Activated CD8-positive, alpha-beta T cell treated with anti-CD3 and anti-CD28 coated beads for 36 hours (primary cell): ENCODE results near the gene XPO1. TPM values are rescaled to one million over a fixed set of nuclear protein-coding genes. Genes with fewer than 3 reads are reported as not detected.

Experiments used
- ATAC-seq: fragments of 200-7000 bp; cut with Tn5 transposase; one replicate; pipeline ENCODE4 v1.10.0; 2021; ENCODE audit warnings: mild to moderate bottlenecking, moderate library complexity
- CTCF ChIA-PET: fragments of 350-600 bp; sonication (Branson Sonifier 250); formaldehyde crosslinking; loops from one replicate; lab custom pipeline; 2021; ENCODE audit warnings: antibody characterized with exemption; lab: Charles Lee
- POLR2A ChIA-PET: fragments of 350-600 bp; sonication (Branson Sonifier 250); formaldehyde crosslinking; loops from one replicate; lab custom pipeline; 2021; ENCODE audit warnings: antibody characterized with exemption; lab: Charles Lee
- DNase-seq: peaks from one replicate; pipeline ENCODE4 v3.0.0-alpha.2; 2020
- H3K27ac Mint-ChIP-seq: one replicate; pipeline ENCODE4 v1.8.0; 2021; ENCODE audit warnings: mild to moderate bottlenecking, mixed read lengths
- H3K27me3 Mint-ChIP-seq: one replicate; pipeline ENCODE4 v1.8.0; 2021; ENCODE audit warnings: mixed read lengths
- H3K36me3 Mint-ChIP-seq: one replicate; pipeline ENCODE4 v1.8.0; 2021; ENCODE audit warnings: low read depth, mixed read lengths
- H3K4me1 Mint-ChIP-seq: one replicate; pipeline ENCODE4 v1.8.0; 2021; ENCODE audit warnings: low read depth, mixed read lengths
- H3K4me3 Mint-ChIP-seq: one replicate; pipeline ENCODE4 v1.8.0; 2021; ENCODE audit warnings: mild to moderate bottlenecking, moderate library complexity, mixed read lengths
- H3K9me3 Mint-ChIP-seq: one replicate; pipeline ENCODE4 v1.8.0; 2021; ENCODE audit warnings: mixed read lengths
- CTCF ChIP-seq: fragments of 200-600 bp; IDR thresholded peaks from one replicate; pipeline ENCODE4 v1.8.0; 2022; ENCODE audit warnings: antibody characterized with exemption, mild to moderate bottlenecking
- intact Hi-C: fragments of 100-400 bp; cut with micrococcal nuclease; formaldehyde crosslinking; loops from one replicate; pipeline ENCODE4 v1.10.0; 2022
- total RNA-seq, 2 experiments: library from RNA; stranded (reverse); gene quantifications; one replicate each; pipeline ENCODE4 v1.2.3, GENCODE V29; 2021

Gene XPO1
- total RNA-seq, 2 experiments from 2014 or later, result 208 to 221 TPM

- Mint-ChIP-seq H3K4me3 (peak overlapping the region; percentile 83), H3K9me3 (no peaks in the 10 kb centered on the region), H3K27ac (peak overlapping the region; percentile 100), H3K27me3 (no peaks in the 10 kb centered on the region), H3K4me1 (peaks cover 21% of the 10 kb centered on the region), H3K36me3 (peaks cover 26% of the 10 kb centered on the region)
- no peak for TF ChIP-seq CTCF
- intact Hi-C loops, result loop anchor here (5.0 kb wide), 2 partner anchors 67 to 658 kb away; partner anchors contain the start of genes B3GNT2 and USP34
- CTCF ChIA-PET, result interaction anchor here (1.6 to 1.7 kb wide), 2 partner anchors 11 to 119 kb away, joined by 6 read pairs; no protein-coding TSS in a partner anchor
- ATAC-seq (no peak), DNase-seq (peak; percentile 83)
- POLR2A ChIA-PET, result interaction anchor here (0.7 to 2.0 kb wide), 11 partner anchors 10 to 658 kb away, joined by 3 to 9 read pairs (median 4); partner anchors contain the start of gene USP34
These were observed 864 bp upstream of the XPO1 start for GRCh38 chr2:61538920-61539520.

GRCh38 chr2:61537950-61538199 is 281 bp downstream of the XPO1 start:
- H3K9me3 Mint-ChIP-seq, result no peaks in the 10 kb centered on the region
- no peak for TF ChIP-seq CTCF
- H3K27me3 Mint-ChIP-seq, result no peaks in the 10 kb centered on the region
- ChIA-PET POLR2A (interaction anchor here (0.7 to 2.4 kb wide), 15 partner anchors 9 to 660 kb away, joined by 3 to 13 read pairs (median 4); partner anchors contain the start of genes FAM161A and USP34), CTCF (interaction anchor here (1.7 kb wide), 1 partner anchor 120 kb away, joined by 6 read pairs; no protein-coding TSS in a partner anchor)
- DNase-seq (no peak), ATAC-seq (no peak)
- H3K27ac Mint-ChIP-seq, result peak overlapping the region; percentile 100
- H3K4me1 Mint-ChIP-seq, result peaks cover 27% of the 10 kb centered on the region
- peak overlapping the region; percentile 83 for H3K4me3 Mint-ChIP-seq
- peaks cover 31% of the 10 kb centered on the region for H3K36me3 Mint-ChIP-seq
- intact Hi-C loops, result loop anchor here (5.0 kb wide), 2 partner anchors 66 to 659 kb away; partner anchors contain the start of genes B3GNT2 and USP34

GRCh38 chr2:61537277-61537949 is 743 bp downstream of the XPO1 start:
- Mint-ChIP-seq H3K4me1 (peaks cover 27% of the 10 kb centered on the region), H3K4me3 (peak overlapping the region; percentile 83), H3K36me3 (peaks cover 35% of the 10 kb centered on the region), H3K27ac (peak overlapping the region; percentile 100), H3K9me3 (no peaks in the 10 kb centered on the region), H3K27me3 (no peaks in the 10 kb centered on the region)
- intact Hi-C loops, result loop anchor here (5.0 kb wide), 2 partner anchors 65 to 660 kb away; partner anchors contain the start of genes B3GNT2 and USP34
- ATAC-seq (no peak), DNase-seq (peak; percentile 49)
- ChIA-PET CTCF (no interaction called here), POLR2A (interaction anchor here (0.7 to 2.4 kb wide), 16 partner anchors 8 to 660 kb away, joined by 3 to 13 read pairs (median 4); partner anchors contain the start of genes FAM161A, REL and USP34)
- no peak for TF ChIP-seq CTCF

- peak overlapping the region; percentile 97 for H3K27ac Mint-ChIP-seq
- intact Hi-C loops, result loop anchor here (5.0 kb wide), 2 partner anchors 64 to 661 kb away; partner anchors contain the start of genes B3GNT2 and USP34
- H3K36me3 Mint-ChIP-seq, result peaks cover 37% of the 10 kb centered on the region
- H3K27me3 Mint-ChIP-seq, result no peaks in the 10 kb centered on the region
- peaks cover 30% of the 10 kb centered on the region for H3K4me1 Mint-ChIP-seq
- no peaks in the 10 kb centered on the region for H3K9me3 Mint-ChIP-seq
- DNase-seq (peak; percentile 95), ATAC-seq (peak; percentile 66)
- CTCF ChIA-PET, result no interaction called here
- peak overlapping the region; percentile 83 for H3K4me3 Mint-ChIP-seq
- TF ChIP-seq CTCF, result no peak
- POLR2A ChIA-PET, result interaction anchor here (0.7 to 2.4 kb wide), 9 partner anchors 9 to 655 kb away, joined by 3 to 13 read pairs (median 3); partner anchors contain the start of genes REL and USP34
These were observed 1.4 kb downstream of the XPO1 start for GRCh38 chr2:61536572-61537276.
